ENCODE data around the gene MEG3.

- TF ChIP-seq CTCF (conservative IDR thresholded peaks at IDR 0.05) (no peak), EZH2 (IDR thresholded peaks at IDR 0.05; ENCODE audit: low read depth) (no peak)
Observed at GRCh38 chr14:100778526-100778882, 47.4 kb upstream of the MEG3 start.

All from PC-9 (cell line).